ENCODE data around the gene DNAJB14. TPM values are rescaled to one million over a fixed set of nuclear protein-coding genes. Genes with fewer than 3 reads are reported as not detected.

The DNAJB14 gene
- total RNA-seq, 2 donors from 2014 or later, result 39.3 to 41.1 TPM

GRCh38 chr4:99891351-99891750 is 55.1 kb downstream of the DNAJB14 start:
- H3K27ac Mint-ChIP-seq, result no peak overlapping the region
- no peak for DNase-seq (ENCODE audit: low spot score in 2 of 2)
- no peak for ATAC-seq
- H3K9me3 Mint-ChIP-seq, result no peaks in the 10 kb centered on the region
- peaks cover 10 to 12% of the 10 kb centered on the region in 2 donors for H3K36me3 Mint-ChIP-seq

GRCh38 chr4:99887837-99888236 is 58.6 kb downstream of the DNAJB14 start:
- no peak for DNase-seq (ENCODE audit: low spot score in 2 of 2)
- no peak for ATAC-seq
- no peaks in the 10 kb centered on the region for H3K36me3 Mint-ChIP-seq
- no peak overlapping the region for H3K27ac Mint-ChIP-seq
- no peaks in the 10 kb centered on the region for H3K9me3 Mint-ChIP-seq

GRCh38 chr4:99886146-99886545 is 60.3 kb downstream of the DNAJB14 start:
- DNase-seq (ENCODE audit: low spot score in 2 of 2), result no peak
- no peaks in the 10 kb centered on the region for H3K36me3 Mint-ChIP-seq
- no peak for ATAC-seq
- no peaks in the 10 kb centered on the region for H3K9me3 Mint-ChIP-seq
- no peak overlapping the region for H3K27ac Mint-ChIP-seq

GRCh38 chr4:99885687-99886086 is 60.7 kb downstream of the DNAJB14 start:
- DNase-seq (ENCODE audit: low spot score in 2 of 2), result no peak
- Mint-ChIP-seq H3K36me3 (no peaks in the 10 kb centered on the region), H3K27ac (no peak overlapping the region), H3K9me3 (no peaks in the 10 kb centered on the region)
- ATAC-seq, result no peak

GRCh38 chr4:99885063-99885664 is 61.3 kb downstream of the DNAJB14 start:
- Mint-ChIP-seq H3K27ac (no peak overlapping the region), H3K36me3 (peaks cover 0 to 2% of the 10 kb centered on the region in 2 donors), H3K9me3 (no peaks in the 10 kb centered on the region)
- DNase-seq (ENCODE audit: low spot score in 2 of 2) (no peak), ATAC-seq (no peak)

- Mint-ChIP-seq H3K36me3 (peaks cover 0 to 6% of the 10 kb centered on the region in 2 donors), H3K27ac (no peak overlapping the region), H3K9me3 (no peaks in the 10 kb centered on the region)
- ATAC-seq (no peak), DNase-seq (ENCODE audit: low spot score in 2 of 2) (no peak)
Measured at GRCh38 chr4:99879458-99879857, 67.0 kb downstream of the DNAJB14 start.

- no peak for DNase-seq (ENCODE audit: low spot score in 2 of 2)
- Mint-ChIP-seq H3K9me3 (no peaks in the 10 kb centered on the region), H3K36me3 (peaks cover 0 to 11% of the 10 kb centered on the region in 2 donors), H3K27ac (no peak overlapping the region)
- ATAC-seq, result no peak
Measured at GRCh38 chr4:99878604-99879003, 67.8 kb downstream of the DNAJB14 start.

GRCh38 chr4:99876946-99877345 is 69.5 kb downstream of the DNAJB14 start:
- DNase-seq (ENCODE audit: low spot score in 2 of 2) (no peak), ATAC-seq (no peak)
- Mint-ChIP-seq H3K27ac (peak overlapping the region in 1 of 2 donors; percentile 40), H3K9me3 (no peaks in the 10 kb centered on the region), H3K36me3 (peaks cover 6 to 12% of the 10 kb centered on the region in 2 donors)

- H3K27ac Mint-ChIP-seq, result peak overlapping the region in 1 of 2 donors; percentile 92
- no peak for ATAC-seq
- peaks cover 10 to 21% of the 10 kb centered on the region in 2 donors for H3K36me3 Mint-ChIP-seq
- no peak for DNase-seq (ENCODE audit: low spot score in 2 of 2)
- no peaks in the 10 kb centered on the region for H3K9me3 Mint-ChIP-seq
Measured at GRCh38 chr4:99875071-99875470, 71.3 kb downstream of the DNAJB14 start.

- H3K36me3 Mint-ChIP-seq, result peaks cover 16 to 29% of the 10 kb centered on the region in 2 donors
- H3K9me3 Mint-ChIP-seq, result no peaks in the 10 kb centered on the region
- DNase-seq (ENCODE audit: low spot score in 2 of 2) (no peak), ATAC-seq (no peak)
- peak overlapping the region in 1 of 2 donors; percentile 76 for H3K27ac Mint-ChIP-seq
Measured at GRCh38 chr4:99872570-99872969, 73.8 kb downstream of the DNAJB14 start.

GRCh38 chr4:99868126-99868596 is 78.3 kb downstream of the DNAJB14 start:
- ATAC-seq, result peak; percentile 99
- H3K27ac Mint-ChIP-seq, result peak overlapping the region; percentile 25 to 88
- peaks cover 23 to 54% of the 10 kb centered on the region in 2 donors for H3K36me3 Mint-ChIP-seq
- no peaks in the 10 kb centered on the region for H3K9me3 Mint-ChIP-seq
- DNase-seq (ENCODE audit: low spot score in 2 of 2), result no peak

- no peaks in the 10 kb centered on the region for H3K9me3 Mint-ChIP-seq
- no peak for DNase-seq (ENCODE audit: low spot score in 2 of 2)
- H3K27ac Mint-ChIP-seq, result no peak overlapping the region
- H3K36me3 Mint-ChIP-seq, result peaks cover 18 to 50% of the 10 kb centered on the region in 2 donors
- no peak for ATAC-seq
Measured at GRCh38 chr4:99863804-99864203, 82.6 kb downstream of the DNAJB14 start.

GRCh38 chr4:99861120-99861905 is 85.1 kb downstream of the DNAJB14 start:
- Mint-ChIP-seq H3K9me3 (no peaks in the 10 kb centered on the region), H3K36me3 (peaks cover 17 to 54% of the 10 kb centered on the region in 2 donors), H3K27ac (peak overlapping the region; percentile 63 to 77)
- no peak for DNase-seq (ENCODE audit: low spot score in 2 of 2)
- peak; percentile 87 to 95 for ATAC-seq

GRCh38 chr4:99860521-99860920 is 85.9 kb downstream of the DNAJB14 start:
- Mint-ChIP-seq H3K9me3 (no peaks in the 10 kb centered on the region), H3K36me3 (peaks cover 17 to 51% of the 10 kb centered on the region in 2 donors), H3K27ac (peak overlapping the region in 1 of 2 donors; percentile 63)
- DNase-seq (ENCODE audit: low spot score in 2 of 2) (no peak), ATAC-seq (no peak)

GRCh38 chr4:99859618-99860017 is 86.8 kb downstream of the DNAJB14 start:
- Mint-ChIP-seq H3K9me3 (no peaks in the 10 kb centered on the region), H3K27ac (peak overlapping the region; percentile 13 to 19), H3K36me3 (peaks cover 17 to 52% of the 10 kb centered on the region in 2 donors)
- ATAC-seq (no peak), DNase-seq (ENCODE audit: low spot score in 2 of 2) (no peak)

GRCh38 chr4:99857307-99857706 is 89.1 kb downstream of the DNAJB14 start:
- peaks cover 31 to 55% of the 10 kb centered on the region in 2 donors for H3K36me3 Mint-ChIP-seq
- peak overlapping the region; percentile 78 to 83 for H3K27ac Mint-ChIP-seq
- H3K9me3 Mint-ChIP-seq, result no peaks in the 10 kb centered on the region
- DNase-seq (ENCODE audit: low spot score in 2 of 2) (no peak), ATAC-seq (no peak)

- H3K9me3 Mint-ChIP-seq, result no peaks in the 10 kb centered on the region
- no peak for DNase-seq (ENCODE audit: low spot score in 2 of 2)
- H3K36me3 Mint-ChIP-seq, result peaks cover 31 to 55% of the 10 kb centered on the region in 2 donors
- peak; percentile 61 to 78 for ATAC-seq
- peak overlapping the region; percentile 78 to 83 for H3K27ac Mint-ChIP-seq
Measured at GRCh38 chr4:99856166-99856565, 90.3 kb downstream of the DNAJB14 start.

All from activated naive CD4-positive, alpha-beta T cell treated with anti-CD3 and anti-CD28 coated beads, Interleukin-2, amount 50 U/mL, for 72 hours (primary cell).